Liver (tissue), 2 donors: ENCODE data around the gene PKN2.

ENCODE experiments used
- EGR1 ChIP-seq, 2 donors: IDR thresholded peaks; 2 replicates each; pipeline ENCODE4 v1.6.1; 2016 to 2018; ENCODE audit warnings: antibody characterized with exemption in 2 of 2, low read depth in 2 of 2
- TF ChIP-seq, protein P1 (sequence below): IDR thresholded peaks from 2 replicates; pipeline ENCODE4 v1.6.1; 2016; ENCODE audit warnings: antibody characterized with exemption
- donor health status: healthy.

DNA sequence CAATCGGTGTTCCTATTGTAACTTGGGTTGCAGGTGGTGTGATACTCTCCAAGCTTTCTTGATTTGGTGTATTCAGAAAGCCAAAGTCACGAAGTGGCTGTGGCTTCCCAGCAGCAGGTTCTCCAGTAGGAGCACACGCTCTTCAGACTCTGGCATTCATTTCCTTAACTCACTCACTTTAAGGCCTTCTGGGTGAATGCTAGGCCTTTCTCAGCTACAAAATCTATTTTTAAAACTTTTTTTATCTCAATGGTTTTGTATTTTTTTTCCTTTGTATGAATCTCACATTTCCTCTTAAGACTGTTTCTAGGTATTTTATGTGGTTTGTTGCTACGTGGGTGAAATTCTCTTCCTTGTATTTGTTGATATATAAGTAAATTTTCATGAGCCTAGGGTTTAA is 22.9 kb upstream of the PKN2 start:
- TF ChIP-seq, protein P1, sequence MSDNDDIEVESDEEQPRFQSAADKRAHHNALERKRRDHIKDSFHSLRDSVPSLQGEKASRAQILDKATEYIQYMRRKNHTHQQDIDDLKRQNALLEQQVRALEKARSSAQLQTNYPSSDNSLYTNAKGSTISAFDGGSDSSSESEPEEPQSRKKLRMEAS, result no peak
- no peak for TF ChIP-seq EGR1 (IDR thresholded peaks at IDR 0.05; ENCODE audit: low read depth in 2 of 2)
